Right lobe of liver (tissue), 6 donors: ENCODE data around the gene TMCC3. TPM values are rescaled to one million over a fixed set of nuclear protein-coding genes. Genes with fewer than 3 reads are reported as not detected.

Experiments used
- ATAC-seq, 4 donors: fragments of 200-7000 bp; cut with Tn5 transposase; one replicate each; pipeline ENCODE4 v1.9.1; 2020; ENCODE audit warnings: mild to moderate bottlenecking in 4 of 4, moderate library complexity in 4 of 4
- DNase-seq, 3 donors: peaks; one replicate each; pipeline ENCODE4 v3.0.0-alpha.2; 2020
- H3K27ac ChIP-seq, 3 donors: fragments of 200-600 bp; one replicate each; pipeline ENCODE4 v1.8.0; 2022
- H3K27me3 ChIP-seq, 2 donors: fragments of 200-600 bp; one replicate each; pipeline ENCODE4 v1.8.0; 2022
- H3K36me3 ChIP-seq, 4 donors: fragments of 200-600 bp; sonication (generic) in 1 of 4; one replicate each; pipeline versions ENCODE4 v1.5.1 to v1.8.0; 2017 to 2022; ENCODE audit warnings: control low read depth in 1 of 4
- H3K4me1 ChIP-seq, 4 donors: fragments of 200-600 bp; sonication (generic) in 1 of 4; one replicate each; pipeline versions ENCODE4 v1.5.1 to v1.8.0; 2017 to 2022; ENCODE audit warnings: control low read depth in 1 of 4
- H3K4me3 ChIP-seq, 3 donors: fragments of 200-600 bp; one replicate each; pipeline ENCODE4 v1.8.0; 2022
- H3K9me3 ChIP-seq, 4 donors: fragments of 200-600 bp; sonication (generic) in 1 of 4; one replicate each; pipeline versions ENCODE4 v1.5.1 to v1.8.0; 2017 to 2022; ENCODE audit warnings: control low read depth in 1 of 4
- POLR2A ChIP-seq: fragments of 450-650 bp; IDR thresholded peaks from one replicate; pipeline ENCODE4 v1.6.1; 2017; ENCODE audit warnings: antibody characterized with exemption, mild to moderate bottlenecking
- WGBS: methylation state at CpG from one replicate; pipeline ENCODE4 v1.1.6; 2018; ENCODE audit warnings: low coverage, low lambda C conversion rate; ENCODE audit not compliant: insufficient coverage; ENCODE audit errors: missing lambda C conversion rate; 5-methylcytosine and 5-hydroxymethylcytosine counted together
- intact Hi-C, 2 donors: fragments of 100-400 bp; cut with DNase I; formaldehyde crosslinking; loops; one replicate each; pipeline versions ENCODE4 v1.11.2 to v1.14.1; 2022
- total RNA-seq, 6 experiments: library from RNA; depleted of rRNA in 2 of 6; stranded (reverse); fragments of >200 nt in 2 of 6; fragmentation: NEBNext Ultra II Directional in 3 of 6; extraction: Animal tissue kit (Norgen Biotek cat#: 25700) in 3 of 6; gene quantifications; one replicate each; pipeline versions ENCODE4 v1.1.0 to v1.2.4, GENCODE V29; 2016 to 2023
- TF ChIP-seq, protein P1 (sequence below), 4 donors: fragments of 200-600 bp in 3 of 4; fragments of 450-650 bp in 1 of 4; IDR thresholded peaks; one replicate each; pipeline versions ENCODE4 v1.5.1 to v1.8.0; 2016 to 2022; ENCODE audit warnings: antibody characterized with exemption in 4 of 4, mild to moderate bottlenecking in 2 of 4
- donor health status: DM: no; HTN: yes; CAD: no.
- donor health status: DM: no; HTN: no; CAD: no.
- donor health status: DM: no; HTN: no; CAD: no.
- donor health status: DM: no; HTN: yes; CAD: no.
- donor health status: DM: no; HTN: yes; CAD: no.

TMCC3 gene
- total RNA-seq, 6 experiments from 2014 or later = 2.1 to 6.2 (median 3.2) TPM

GRCh38 chr12:94656556-94656955 is 6.2 kb upstream of the TMCC3 start:
- WGBS = 100% methylated on average over 2 of the region's 4 CpGs

GRCh38 chr12:94649349-94650142 is 811 bp downstream of the TMCC3 start:
- TF ChIP-seq, protein P1, sequence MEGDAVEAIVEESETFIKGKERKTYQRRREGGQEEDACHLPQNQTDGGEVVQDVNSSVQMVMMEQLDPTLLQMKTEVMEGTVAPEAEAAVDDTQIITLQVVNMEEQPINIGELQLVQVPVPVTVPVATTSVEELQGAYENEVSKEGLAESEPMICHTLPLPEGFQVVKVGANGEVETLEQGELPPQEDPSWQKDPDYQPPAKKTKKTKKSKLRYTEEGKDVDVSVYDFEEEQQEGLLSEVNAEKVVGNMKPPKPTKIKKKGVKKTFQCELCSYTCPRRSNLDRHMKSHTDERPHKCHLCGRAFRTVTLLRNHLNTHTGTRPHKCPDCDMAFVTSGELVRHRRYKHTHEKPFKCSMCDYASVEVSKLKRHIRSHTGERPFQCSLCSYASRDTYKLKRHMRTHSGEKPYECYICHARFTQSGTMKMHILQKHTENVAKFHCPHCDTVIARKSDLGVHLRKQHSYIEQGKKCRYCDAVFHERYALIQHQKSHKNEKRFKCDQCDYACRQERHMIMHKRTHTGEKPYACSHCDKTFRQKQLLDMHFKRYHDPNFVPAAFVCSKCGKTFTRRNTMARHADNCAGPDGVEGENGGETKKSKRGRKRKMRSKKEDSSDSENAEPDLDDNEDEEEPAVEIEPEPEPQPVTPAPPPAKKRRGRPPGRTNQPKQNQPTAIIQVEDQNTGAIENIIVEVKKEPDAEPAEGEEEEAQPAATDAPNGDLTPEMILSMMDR (IDR thresholded peaks at IDR 0.05) = peak; percentile 32 to 48 (median 40)
- TF ChIP-seq POLR2A = no peak
- H3K27me3 ChIP-seq = no peaks in the 10 kb centered on the region
- H3K9me3 ChIP-seq = no peaks in the 10 kb centered on the region
- intact Hi-C loops = no loop called here
- H3K4me1 ChIP-seq = peaks cover 0 to 13% (median 0%) of the 10 kb centered on the region in 4 donors
- DNase-seq (peak; percentile 75 to 87 (median 75)), ATAC-seq (peak; percentile 71 to 81 (median 76))
- H3K36me3 ChIP-seq = no peaks in the 10 kb centered on the region
- H3K4me3 ChIP-seq = peak overlapping the region; percentile 52 to 70 (median 67)
- WGBS = 23% methylated on average over 13 of the region's 72 CpGs
- H3K27ac ChIP-seq = peak overlapping the region; percentile 45 to 93 (median 63)

More at GRCh38 chr12:94656556-94656955, 6.2 kb upstream of the TMCC3 start:
- no peaks in the 10 kb centered on the region for H3K4me1 ChIP-seq
- H3K27me3 ChIP-seq = no peaks in the 10 kb centered on the region
- DNase-seq = no peak
- intact Hi-C loops = no loop called here
- TF ChIP-seq POLR2A = no peak
- TF ChIP-seq, protein P1 (IDR thresholded peaks at IDR 0.05) = no peak
- no peaks in the 10 kb centered on the region for H3K9me3 ChIP-seq
- no peak for ATAC-seq
- no peak overlapping the region for H3K27ac ChIP-seq
- H3K36me3 ChIP-seq = no peaks in the 10 kb centered on the region
- no peak overlapping the region for H3K4me3 ChIP-seq

DNA sequence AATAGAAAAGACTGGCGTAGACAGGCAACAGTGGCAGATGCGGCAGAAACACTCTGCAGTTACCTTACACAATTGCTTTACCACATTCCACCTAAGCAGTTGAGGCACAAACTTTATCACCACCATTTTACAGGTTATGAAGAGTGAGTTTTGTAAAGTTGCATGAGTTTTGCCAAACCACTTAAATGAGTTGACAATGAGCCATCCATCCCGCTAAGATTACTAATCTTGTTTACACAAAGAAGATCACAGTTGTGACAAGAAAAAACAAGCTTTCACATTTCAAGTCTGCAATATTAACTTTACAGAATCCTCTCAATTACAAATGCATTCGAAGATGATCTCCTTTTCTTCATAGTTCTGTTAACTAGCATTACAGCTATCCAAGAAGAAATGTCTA is 1.8 kb downstream of the TMCC3 start:
- TF ChIP-seq, protein P1 (IDR thresholded peaks at IDR 0.05) = no peak
- no peak for TF ChIP-seq POLR2A
- ATAC-seq (no peak), DNase-seq (no peak)
- H3K36me3 ChIP-seq = no peaks in the 10 kb centered on the region
- peak overlapping the region in 1 of 3 donors; percentile 93 for H3K27ac ChIP-seq
- peaks cover 0 to 13% (median 0%) of the 10 kb centered on the region in 4 donors for H3K4me1 ChIP-seq
- H3K9me3 ChIP-seq = no peaks in the 10 kb centered on the region
- peak overlapping the region; percentile 52 to 70 (median 67) for H3K4me3 ChIP-seq
- WGBS = 63% methylated on average over 4 of the region's 4 CpGs
- no peaks in the 10 kb centered on the region for H3K27me3 ChIP-seq
- intact Hi-C loops = no loop called here

- H3K27ac ChIP-seq = peak overlapping the region; percentile 20 to 58 (median 45)
- H3K4me3 ChIP-seq = peak overlapping the region in 1 of 3 donors; percentile 18
- no peaks in the 10 kb centered on the region for H3K36me3 ChIP-seq
- intact Hi-C loops = no loop called here
- TF ChIP-seq, protein P1 (IDR thresholded peaks at IDR 0.05) = peak in 1 of 4 donors; percentile 6
- no peak for TF ChIP-seq POLR2A
- WGBS = 23% methylated on average over 14 of the region's 14 CpGs
- no peaks in the 10 kb centered on the region for H3K9me3 ChIP-seq
- ATAC-seq (peak; percentile 71 to 89 (median 84)), DNase-seq (peak; percentile 41 to 69 (median 59))
- H3K27me3 ChIP-seq = no peaks in the 10 kb centered on the region
- H3K4me1 ChIP-seq = peaks cover 0 to 13% (median 0%) of the 10 kb centered on the region in 4 donors
These were observed 6.0 kb downstream of the TMCC3 start for GRCh38 chr12:94644141-94644979.
